Stimulated activated CD8-positive, alpha-beta memory T cell treated with anti-CD3 and anti-CD28 coated beads, Interleukin-7, amount 100 ng/mL, for 24 hours (primary cell): ENCODE measurements around the gene TCP10L.
"Not testable (repeated sequence)": the region's sequence is repeated elsewhere in the genome, so short reads cannot be mapped to it uniquely, and the experiment has no call there.

Experiments
- DNase-seq: peaks from one replicate; pipeline ENCODE4 v3.0.0-alpha.2; 2020; ENCODE audit warnings: low read depth

The TCP10L gene, protein sequence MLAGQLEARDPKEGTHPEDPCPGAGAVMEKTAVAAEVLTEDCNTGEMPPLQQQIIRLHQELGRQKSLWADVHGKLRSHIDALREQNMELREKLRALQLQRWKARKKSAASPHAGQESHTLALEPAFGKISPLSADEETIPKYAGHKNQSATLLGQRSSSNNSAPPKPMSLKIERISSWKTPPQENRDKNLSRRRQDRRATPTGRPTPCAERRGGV

DNA sequence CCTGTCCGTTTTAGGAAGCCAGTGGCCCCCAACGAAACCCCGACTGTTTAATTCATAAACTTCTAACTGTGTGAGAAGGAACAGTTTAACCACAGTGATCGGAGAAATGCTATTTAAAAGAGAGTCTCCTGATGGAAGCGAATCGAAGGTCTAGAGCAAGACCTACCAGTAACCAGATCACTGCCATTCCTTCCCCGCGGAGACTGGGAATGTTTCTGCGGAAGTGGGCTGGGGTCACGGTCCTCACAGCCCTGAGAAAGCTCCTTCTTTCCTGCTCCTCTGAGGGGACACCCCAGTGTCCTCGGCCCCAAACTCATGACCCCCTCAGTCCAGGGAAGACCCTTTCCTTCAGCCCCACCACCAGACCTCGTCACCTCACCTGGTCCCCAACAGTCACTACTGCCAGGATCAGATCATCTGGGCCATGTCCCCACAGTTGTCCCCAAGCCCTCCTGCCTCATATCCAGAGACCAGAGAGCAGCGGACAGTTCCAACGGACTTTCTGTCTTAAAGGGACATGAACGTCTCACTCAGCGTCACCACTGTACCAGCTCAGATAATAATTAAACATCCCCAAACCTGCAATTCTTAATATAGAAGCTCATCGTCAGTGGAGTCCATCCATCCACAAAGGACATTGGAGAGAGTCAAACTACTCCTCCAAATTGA lies at the start of gene TCP10L:
TCP10L (minus strand) TSS at position 482 of the 669 bp plus-strand sequence. CDS start 1,219 bp downstream, outside the sequence.
- DNase-seq = no peak

DNA sequence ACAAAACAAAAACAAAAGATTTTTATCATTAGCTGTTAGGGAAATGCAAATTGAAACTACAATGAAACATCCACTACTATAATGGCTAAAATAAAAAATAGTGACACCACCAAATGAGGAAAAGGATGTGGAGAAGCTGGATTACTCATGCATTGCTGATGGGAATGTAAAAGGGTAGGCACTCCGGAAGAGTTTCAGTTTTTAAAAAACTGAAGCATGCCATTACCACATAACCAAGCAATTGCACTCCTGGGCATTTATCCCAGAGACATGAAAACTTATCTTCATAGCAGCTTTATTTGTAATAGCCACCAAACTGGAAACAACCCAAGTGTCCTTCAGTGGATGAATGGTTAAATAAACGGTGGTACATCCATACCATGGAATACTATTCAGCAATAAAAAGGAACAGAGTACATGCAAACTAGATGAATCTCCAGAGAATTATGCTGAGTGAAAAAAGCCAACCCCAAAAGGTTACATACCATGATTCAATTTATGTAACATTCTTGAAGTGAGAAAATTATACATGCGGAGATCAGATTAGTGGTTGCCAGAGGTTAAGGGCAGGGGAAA lies 41.4 kb upstream of the TCP10L start:
- DNase-seq = no peak

DNA sequence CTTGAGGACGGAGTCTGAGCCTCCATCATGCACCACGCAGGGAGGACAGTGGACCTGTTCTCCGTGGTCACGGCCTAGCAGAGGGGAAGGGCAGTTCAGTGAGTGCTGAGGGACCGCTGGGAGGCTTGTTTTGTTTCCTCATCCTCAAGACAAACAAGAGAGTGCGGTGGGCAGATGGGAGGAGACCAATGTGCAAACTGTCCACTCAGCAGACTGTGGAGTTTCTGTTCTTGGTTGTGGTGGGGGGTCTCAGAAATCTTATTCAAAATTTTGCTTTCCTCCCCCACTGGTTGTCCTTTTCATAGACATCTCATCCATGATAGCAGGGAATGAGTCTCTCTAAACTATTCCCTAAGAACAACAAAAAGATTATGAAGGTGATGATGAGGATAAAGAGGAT lies 32.9 kb upstream of the TCP10L start:
- DNase-seq = not testable (repeated sequence)

DNA sequence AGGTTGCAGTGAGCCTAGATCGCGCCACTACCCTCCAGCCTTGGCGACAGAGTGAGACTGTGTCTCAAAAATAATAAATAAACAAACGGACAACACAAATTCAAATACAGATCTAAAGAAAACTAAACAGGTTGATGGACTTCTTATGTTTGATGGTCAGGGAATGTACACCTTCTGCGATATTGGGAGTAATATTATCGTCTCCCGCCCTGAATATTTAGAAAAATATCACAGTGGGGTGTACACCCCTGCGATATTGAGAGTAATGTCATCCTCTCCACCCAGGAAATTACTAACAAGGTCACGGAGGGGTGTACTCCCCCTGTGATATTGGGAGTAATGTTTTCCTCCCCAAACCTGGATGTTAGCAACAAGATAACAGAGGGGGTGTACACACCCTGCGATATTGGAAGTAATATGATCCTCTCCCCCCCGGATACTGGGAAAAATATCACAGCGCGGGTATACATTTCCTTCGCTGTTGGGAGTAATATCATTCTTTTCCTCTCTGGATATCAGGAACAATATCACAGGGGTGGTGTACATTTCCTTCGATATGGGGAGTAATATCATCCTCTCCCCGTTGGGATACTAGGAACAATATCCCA lies 28.2 kb upstream of the TCP10L start:
- no peak for DNase-seq

DNA sequence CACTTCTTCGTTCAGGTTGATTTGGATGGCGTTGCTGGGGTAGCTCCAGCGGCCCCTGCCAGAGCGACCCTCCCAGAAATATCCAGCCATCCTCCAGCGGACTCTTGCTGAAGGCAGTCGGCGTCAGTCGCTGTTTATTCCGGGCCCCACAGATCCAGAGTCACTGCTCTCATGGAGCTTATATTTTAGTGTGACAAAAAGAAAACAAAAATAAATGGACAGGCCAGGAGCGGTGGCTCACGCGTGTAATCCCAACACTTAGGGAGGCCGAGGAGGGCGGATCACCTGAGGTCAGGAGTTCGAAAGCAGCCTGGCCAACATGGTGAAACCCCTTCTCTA lies 27.6 kb upstream of the TCP10L start:
- no peak for DNase-seq

DNA sequence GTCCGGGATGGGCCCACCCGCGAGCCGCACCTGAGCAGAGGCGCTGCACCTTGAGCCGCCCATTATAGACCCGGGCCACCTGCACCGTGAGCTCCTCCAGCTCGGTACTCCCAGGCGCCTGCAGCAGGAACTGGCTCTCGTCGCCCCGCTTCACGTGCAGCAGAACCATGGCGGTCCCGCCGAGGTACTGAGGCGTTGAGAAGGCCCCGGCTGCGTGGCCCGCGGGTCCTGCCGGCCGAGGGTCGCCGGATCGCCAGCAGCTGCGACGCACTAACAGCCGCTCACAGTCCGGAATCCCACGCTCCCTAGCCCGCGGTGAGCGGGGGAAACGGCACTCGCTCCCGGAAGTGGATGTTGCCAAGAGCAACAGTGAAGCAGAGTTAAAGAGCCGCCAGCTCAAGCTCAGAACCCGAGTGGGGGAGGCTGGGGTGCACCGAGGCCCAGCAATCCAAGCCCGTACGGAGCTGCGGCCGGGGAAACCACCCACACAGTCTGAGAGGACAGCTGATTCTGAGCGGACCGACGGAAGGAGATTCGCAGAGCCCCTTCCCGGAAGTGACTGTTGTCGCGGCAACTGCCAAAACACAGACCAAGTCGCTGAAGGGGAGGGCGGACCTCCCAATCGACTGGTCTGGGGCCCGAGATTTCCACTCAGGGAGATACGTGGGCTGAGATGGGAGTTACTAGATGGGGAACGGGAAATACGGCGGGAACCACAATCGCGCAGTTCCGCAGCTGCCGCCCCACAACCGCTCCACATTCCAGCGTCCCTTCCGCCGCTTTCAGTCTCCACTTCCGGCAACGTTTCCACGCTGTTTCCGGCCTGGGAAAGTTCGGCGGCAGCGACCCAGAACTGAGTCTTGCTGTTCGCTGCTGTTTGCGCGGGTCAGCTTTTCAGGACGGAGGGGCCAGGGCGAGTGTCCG lies 27.0 kb upstream of the TCP10L start, which contains the start of gene CFAP298:
CFAP298 (minus strand) TSS at position 303 of the 924 bp plus-strand sequence; CDS start at position 169, 134 bp downstream.
- peak; percentile 75 for DNase-seq

DNA sequence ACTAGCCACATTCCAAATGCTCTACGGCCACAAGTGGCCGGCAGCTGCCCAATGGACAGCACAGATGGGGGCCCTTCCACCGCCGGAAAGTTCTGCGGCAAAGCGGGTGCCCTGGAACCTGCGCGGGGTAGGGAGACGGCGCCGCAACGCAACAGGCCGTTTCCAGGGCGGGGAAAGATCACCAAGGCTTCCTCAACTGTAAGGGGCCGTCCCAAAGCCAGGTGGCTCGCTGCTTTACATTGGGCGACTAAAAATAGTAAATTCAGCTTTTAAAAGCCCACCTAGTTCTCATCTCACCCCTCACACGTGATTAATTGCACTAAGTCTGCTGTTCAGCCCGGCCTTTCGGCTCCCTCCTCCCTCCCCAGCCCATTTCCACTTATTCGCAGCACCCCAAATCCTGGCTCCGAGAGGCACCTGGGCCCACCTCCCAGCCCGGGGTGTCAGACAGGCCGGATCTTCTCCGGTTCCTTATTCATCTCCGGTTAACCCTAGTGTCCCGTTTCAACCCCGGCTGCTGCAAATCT lies 26.2 kb upstream of the TCP10L start:
- peak; percentile 4 for DNase-seq

DNA sequence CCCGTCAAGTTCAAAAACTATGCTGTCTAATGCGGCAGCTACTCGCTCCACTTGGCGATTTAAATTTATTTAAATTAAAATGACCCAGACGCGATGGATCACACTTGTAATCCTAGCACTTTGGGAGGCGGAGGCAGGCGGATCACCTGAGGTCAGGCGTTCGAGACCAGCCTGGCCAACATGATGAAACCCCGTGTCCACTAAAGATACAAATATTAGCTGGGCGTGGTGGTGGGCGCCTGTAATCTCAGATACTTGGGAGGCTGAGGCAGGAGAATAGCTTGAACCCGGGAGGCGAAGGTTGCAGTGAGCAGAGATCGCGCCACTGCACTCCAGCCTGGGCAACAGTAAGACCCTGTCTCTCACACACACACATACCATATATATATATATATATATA lies 25.6 kb upstream of the TCP10L start:
- not testable (repeated sequence) for DNase-seq

DNA sequence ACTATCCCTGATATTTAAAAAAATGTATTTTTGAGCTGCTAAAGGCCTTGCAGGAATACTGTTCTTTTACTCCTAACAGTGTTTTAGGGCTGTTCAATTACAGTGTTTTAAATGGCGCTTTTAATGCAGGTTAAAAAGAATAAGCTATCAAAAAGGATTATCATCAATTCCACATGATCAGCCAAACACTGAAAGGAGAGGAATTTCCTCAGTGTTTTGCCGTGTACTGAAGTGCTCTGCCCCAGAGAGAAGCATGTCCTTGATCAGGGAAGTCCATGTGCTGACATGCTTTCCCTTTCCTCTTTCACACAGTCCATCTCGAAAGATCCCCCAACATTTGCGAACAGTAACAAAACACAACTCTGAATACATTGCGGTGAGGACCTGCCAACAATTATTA lies 23.5 kb upstream of the TCP10L start:
- no peak for DNase-seq

DNA sequence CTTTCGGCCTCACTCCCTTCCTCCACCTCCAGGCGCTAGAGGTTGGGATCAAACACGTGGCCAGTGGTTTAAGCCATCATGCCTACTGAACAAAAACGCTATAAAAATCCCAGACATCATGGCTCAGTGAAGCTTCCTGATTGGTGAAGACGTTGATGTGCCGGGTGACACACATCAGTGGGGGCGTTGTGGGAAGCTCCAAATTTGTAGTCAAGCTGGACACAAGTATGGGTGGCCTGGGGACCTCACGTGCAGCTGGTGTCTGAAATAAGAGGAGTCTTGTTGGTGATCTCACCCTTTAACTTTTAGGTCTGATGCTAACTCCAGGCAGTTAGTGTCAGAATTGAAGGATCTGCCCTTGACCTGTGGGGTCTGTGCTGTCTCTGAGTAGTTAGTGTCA lies 20.1 kb upstream of the TCP10L start:
- DNase-seq = no peak

DNA sequence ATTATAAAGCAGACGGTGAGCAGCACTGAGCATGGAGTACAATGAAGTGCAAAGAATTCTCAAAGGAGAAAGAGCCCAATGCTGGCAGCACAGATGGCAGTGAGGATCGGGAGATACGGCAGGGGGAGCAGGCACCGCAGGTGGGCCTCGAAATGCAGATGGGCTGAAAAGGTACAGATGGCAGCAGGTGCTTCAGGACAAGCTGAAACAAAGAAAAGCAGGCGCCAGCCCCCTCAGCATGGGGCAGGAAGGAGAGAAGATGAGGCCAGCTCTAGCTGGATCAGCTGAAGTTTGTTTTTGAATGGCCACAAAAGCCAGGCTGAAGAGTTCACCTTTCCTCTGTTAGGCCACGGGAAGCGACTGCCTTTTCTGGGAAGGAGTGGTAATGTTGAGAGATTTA lies 19.1 kb upstream of the TCP10L start:
- no peak for DNase-seq

DNA sequence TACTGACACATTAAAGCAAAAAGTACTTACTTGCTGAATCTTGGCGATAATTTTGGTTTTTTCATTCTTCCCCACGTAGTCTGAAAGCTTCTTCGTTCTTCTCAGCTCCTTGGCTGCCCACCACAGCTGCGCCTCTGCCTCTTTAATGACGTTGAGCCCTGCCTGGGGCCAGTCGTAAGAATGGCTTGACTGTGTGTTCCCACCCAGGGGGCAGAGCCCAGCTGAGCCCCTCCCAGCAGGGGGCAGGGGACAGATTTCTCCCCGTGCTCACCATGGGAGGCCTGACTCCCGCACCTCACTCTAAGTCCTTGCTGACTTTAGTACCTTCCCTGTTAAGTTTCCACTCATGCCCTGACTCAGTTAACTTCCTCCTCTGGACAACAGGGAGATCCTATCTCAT lies 17.8 kb upstream of the TCP10L start:
- no peak for DNase-seq

DNA sequence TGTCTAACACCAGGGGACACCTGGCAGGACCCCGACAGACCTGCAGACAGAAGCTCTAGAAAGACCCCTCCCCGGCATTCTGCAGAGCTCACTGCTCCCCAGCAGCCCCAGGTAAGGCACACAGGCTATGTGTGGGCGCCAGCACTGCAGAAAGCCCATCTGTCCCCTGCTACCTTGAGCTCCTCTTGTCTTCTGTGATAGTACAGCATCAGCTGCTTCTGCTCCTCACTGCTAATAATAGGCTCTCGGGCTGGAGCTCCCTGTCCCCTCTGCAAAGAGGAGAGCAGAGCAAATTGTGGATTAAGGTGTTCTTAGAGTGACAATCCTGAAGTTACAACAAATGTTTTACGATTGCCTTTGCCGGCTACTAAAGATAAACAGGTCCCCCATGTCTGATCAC lies 16.8 kb upstream of the TCP10L start:
- DNase-seq = no peak

DNA sequence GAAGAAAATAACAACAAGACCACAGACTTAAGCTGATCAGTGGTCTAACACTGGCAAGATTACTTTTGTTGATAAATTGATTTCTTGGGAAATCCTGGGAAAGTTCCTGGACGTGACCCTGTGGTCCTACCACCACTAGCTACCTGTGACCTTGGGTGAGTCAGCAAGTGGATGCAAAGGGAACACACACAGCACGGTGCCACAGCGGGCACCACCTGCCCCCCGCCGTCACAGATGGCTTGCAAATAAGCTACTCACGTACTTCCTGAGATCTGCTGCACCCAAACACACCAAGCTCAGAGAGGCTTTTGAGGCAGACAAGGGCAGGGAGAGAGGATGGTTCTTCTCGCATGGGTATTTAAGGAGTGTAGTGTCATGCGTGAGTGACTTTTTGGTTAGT lies 14.2 kb upstream of the TCP10L start:
- DNase-seq = no peak

DNA sequence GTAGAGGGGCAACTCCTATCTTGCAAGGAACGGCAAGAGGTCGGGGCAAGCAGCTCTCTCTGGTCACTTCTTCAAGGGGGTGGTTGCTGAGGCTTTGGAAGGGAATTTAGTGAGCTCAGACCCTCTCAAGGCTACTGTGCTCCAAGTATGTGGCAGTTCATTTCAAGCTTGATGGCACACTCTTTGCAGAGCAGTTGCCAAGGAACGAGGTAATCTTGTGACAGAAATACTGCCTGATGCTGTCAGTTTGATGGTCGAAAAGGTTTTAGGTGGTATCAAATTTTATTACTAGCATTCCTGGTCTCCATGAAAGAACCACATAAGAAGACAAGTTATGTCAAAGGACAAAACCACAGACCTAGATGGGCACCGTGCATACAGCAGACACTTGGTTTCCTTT lies 13.8 kb upstream of the TCP10L start:
- DNase-seq = no peak

DNA sequence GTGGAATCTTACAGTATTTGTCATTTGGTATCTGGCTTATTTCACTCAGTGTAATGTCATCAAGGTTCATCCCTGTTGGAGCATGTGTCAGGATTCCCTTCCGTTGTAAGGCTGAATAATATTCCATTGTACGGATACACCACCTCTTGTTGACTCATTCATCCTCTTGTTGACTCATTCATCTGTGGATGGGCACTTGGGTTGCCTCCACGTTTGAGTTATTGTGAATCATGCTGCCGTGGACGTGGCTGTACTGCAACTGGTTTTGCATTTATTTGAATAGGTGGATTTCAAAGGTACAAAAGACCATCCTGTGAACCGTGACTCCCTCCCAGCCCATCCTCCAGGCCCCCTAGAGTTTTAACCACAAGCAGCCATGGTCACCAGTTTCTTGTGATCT lies 11.9 kb upstream of the TCP10L start:
- DNase-seq = no peak

DNA sequence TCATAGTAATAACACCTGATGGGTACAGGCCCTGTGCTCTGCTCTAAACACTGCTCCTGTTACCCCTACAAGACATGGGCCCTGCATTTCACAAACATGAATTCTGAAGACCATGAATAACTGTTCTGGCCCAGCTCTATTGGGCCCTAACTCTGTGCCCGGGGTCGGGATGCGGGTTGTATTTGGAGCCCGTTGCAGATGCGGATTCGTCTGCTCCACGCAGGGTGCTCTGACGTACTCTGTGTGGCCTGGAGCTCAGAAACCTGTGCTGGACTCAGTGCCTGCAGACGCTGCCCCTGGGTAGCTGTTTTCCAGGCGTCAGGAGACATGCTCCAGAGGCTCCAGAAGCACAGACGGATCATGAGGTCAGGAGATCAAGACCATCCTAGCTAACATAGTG lies 10.1 kb upstream of the TCP10L start:
- DNase-seq = no peak

DNA sequence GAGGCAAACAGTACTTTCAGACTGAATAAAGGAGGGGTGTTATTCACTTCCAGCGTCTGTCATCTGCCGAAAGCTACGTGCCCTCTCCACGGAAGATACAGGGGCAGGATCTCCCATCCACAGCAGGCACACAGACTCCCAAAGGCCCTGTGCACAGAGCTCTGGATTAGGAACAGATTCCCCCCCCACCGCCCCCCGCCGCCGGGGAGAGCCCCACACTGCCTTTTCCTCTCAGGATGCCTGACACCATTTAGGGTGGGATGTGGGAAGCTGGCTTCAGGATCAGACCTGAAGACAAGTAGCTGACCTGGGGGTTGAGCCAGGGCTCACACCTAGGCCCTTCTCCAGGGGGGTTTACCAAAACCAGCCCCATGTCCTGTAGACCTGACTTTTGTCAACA lies 8.4 kb upstream of the TCP10L start:
- DNase-seq = no peak

DNA sequence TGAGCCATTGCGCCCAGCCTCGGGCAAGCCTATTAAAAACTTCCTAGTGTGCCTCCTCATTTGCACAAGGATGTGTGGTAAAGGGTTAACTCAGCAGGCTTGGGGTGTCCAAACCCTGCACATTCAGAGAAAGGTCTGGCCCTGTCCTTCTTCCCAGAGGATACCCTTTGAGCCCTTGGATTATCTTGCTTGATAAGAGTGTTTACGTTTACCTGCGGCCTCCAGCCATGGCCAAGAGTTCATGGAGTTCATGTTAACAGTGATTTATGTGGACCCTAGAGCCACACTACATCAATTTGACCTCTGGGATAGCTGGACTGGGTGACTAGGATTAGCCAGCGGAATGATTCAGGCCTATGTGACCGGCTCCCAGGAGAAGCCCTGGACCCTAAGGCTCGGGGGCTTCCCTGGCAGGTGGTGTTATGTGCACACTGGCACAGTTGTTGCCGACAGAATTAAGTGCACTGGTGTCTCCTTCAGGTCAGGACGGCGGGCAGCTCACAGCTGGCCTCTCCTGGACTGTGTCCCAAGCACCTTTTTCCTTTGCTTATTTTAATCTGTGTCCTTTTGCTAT lies 7.7 kb upstream of the TCP10L start:
- no peak for DNase-seq

DNA sequence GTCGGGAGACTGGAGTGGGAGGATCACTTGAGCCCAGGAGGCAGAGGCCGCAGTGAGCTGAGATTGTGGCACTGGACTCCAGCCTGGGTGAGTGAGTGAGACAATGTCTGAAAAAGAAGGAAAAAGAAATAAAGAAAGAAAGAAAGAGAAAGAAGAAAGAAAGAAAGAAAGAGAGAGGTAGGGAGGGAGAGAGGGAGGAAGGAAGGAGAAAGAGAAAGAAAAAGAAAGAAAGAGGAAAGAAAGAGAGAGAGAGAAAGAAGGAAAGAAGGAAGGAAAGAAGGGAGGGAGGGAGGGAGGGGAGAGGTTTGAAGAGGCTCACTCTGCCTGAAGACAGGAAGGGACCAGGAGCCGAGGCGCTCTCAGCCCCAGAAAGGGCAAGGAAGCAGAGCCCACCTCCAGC lies 4.8 kb upstream of the TCP10L start:
- no peak for DNase-seq

DNA sequence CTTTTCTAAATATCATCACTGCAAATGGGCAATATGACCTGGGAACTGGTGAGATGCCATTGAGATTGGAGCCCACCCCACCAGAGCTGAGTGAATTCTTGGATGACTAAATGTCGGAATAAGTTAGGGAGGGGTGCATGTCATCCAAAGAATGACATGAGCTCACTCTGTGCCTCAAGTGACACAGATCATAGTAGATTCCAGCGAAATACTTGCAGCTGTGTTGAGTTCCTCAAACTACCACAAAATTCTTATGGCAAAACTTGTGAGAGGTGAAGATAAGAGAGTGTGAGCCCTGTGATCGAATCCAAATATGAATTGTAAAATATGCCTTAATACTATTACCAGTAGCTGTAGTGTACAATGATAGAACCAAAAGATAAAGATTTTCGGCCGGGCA lies 2.3 kb upstream of the TCP10L start:
- DNase-seq = no peak

DNA sequence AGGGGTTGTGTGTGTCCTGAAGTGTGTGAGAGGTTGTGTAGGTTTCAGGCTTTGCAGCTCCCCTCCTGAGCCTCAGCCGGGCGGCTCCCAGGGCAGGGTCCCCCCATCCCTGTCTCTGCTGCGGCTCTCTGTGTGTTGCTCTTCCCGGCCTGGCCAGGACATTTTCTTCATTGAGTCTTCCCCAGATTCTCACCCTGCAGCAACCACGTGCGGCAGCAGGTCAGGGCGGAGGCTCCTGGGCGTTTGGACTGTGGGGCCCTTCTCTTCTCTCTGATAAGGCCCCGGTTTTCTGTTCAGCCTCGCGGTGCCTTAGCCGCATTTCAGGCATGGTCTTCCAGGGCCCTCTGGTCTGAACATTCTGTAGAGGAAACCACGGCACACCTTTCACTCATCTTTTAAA lies 1.8 kb upstream of the TCP10L start:
- no peak for DNase-seq
